HL-60 (cell line): ENCODE data around the gene DDIT3.

ENCODE experiments used
- DNase-seq, 2 experiments: peaks; one replicate each; pipeline ENCODE4 v3.0.0-alpha.2; 2010 to 2020; ENCODE audit warnings: low read depth in 1 of 2, low spot score in 1 of 2
- H3K27ac ChIP-seq: fragments of 250-450 bp; sonication (Bioruptor Pico); replicated peaks from 2 replicates; pipeline ENCODE4 v1.5.1; 2020; ENCODE audit warnings: mild to moderate bottlenecking, moderate library complexity
- H3K27me3 ChIP-seq: fragments of 250-450 bp; sonication (Bioruptor Pico); 2 replicates; pipeline ENCODE4 v1.5.1; 2021; ENCODE audit warnings: mild to moderate bottlenecking, moderate library complexity; ENCODE audit not compliant: insufficient read depth, poor library complexity, severe bottlenecking
- H3K4me3 ChIP-seq: replicated peaks from 2 replicates; pipeline ENCODE4 v1.5.1; 2011; ENCODE audit warnings: mild to moderate bottlenecking, control low read depth, low read length; ENCODE audit not compliant: insufficient read depth
- GABPA ChIP-seq: IDR thresholded peaks from 2 replicates; pipeline ENCODE4 v1.6.1; 2012; ENCODE audit warnings: low read depth
- POLR2AphosphoS5 ChIP-seq: IDR thresholded peaks from 2 replicates; pipeline ENCODE4 v1.6.1; 2012; ENCODE audit warnings: low read depth
- SPI1 ChIP-seq: IDR thresholded peaks from 2 replicates; pipeline ENCODE4 v1.6.1; 2012; ENCODE audit warnings: low read depth, mild to moderate bottlenecking, borderline replicate concordance
- TF ChIP-seq, protein P1 (sequence below): IDR thresholded peaks from 2 replicates; pipeline ENCODE4 v1.6.1; 2012; ENCODE audit warnings: low read depth; ENCODE audit not compliant: insufficient replicate concordance
- TF ChIP-seq, protein P2 (sequence below): IDR thresholded peaks from one replicate; pipeline ENCODE4 v1.5.1; 2011; ENCODE audit warnings: low read length, control low read depth, inconsistent platforms; ENCODE audit not compliant: insufficient read depth

The DDIT3 gene

GRCh38 chr12:57526477-57527126, 6.3 kb upstream of the DDIT3 start:
- Histone ChIP-seq H3K4me3 (no peak overlapping the region), H3K27me3 (no peaks in the 10 kb centered on the region), H3K27ac (no peak overlapping the region)
- TF ChIP-seq, protein P1, sequence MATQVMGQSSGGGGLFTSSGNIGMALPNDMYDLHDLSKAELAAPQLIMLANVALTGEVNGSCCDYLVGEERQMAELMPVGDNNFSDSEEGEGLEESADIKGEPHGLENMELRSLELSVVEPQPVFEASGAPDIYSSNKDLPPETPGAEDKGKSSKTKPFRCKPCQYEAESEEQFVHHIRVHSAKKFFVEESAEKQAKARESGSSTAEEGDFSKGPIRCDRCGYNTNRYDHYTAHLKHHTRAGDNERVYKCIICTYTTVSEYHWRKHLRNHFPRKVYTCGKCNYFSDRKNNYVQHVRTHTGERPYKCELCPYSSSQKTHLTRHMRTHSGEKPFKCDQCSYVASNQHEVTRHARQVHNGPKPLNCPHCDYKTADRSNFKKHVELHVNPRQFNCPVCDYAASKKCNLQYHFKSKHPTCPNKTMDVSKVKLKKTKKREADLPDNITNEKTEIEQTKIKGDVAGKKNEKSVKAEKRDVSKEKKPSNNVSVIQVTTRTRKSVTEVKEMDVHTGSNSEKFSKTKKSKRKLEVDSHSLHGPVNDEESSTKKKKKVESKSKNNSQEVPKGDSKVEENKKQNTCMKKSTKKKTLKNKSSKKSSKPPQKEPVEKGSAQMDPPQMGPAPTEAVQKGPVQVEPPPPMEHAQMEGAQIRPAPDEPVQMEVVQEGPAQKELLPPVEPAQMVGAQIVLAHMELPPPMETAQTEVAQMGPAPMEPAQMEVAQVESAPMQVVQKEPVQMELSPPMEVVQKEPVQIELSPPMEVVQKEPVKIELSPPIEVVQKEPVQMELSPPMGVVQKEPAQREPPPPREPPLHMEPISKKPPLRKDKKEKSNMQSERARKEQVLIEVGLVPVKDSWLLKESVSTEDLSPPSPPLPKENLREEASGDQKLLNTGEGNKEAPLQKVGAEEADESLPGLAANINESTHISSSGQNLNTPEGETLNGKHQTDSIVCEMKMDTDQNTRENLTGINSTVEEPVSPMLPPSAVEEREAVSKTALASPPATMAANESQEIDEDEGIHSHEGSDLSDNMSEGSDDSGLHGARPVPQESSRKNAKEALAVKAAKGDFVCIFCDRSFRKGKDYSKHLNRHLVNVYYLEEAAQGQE, result no peak
- TF ChIP-seq, protein P2, sequence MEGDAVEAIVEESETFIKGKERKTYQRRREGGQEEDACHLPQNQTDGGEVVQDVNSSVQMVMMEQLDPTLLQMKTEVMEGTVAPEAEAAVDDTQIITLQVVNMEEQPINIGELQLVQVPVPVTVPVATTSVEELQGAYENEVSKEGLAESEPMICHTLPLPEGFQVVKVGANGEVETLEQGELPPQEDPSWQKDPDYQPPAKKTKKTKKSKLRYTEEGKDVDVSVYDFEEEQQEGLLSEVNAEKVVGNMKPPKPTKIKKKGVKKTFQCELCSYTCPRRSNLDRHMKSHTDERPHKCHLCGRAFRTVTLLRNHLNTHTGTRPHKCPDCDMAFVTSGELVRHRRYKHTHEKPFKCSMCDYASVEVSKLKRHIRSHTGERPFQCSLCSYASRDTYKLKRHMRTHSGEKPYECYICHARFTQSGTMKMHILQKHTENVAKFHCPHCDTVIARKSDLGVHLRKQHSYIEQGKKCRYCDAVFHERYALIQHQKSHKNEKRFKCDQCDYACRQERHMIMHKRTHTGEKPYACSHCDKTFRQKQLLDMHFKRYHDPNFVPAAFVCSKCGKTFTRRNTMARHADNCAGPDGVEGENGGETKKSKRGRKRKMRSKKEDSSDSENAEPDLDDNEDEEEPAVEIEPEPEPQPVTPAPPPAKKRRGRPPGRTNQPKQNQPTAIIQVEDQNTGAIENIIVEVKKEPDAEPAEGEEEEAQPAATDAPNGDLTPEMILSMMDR, result no peak
- TF ChIP-seq SPI1 (no peak), POLR2AphosphoS5 (no peak), GABPA (no peak)
- no peak for DNase-seq

DNA sequence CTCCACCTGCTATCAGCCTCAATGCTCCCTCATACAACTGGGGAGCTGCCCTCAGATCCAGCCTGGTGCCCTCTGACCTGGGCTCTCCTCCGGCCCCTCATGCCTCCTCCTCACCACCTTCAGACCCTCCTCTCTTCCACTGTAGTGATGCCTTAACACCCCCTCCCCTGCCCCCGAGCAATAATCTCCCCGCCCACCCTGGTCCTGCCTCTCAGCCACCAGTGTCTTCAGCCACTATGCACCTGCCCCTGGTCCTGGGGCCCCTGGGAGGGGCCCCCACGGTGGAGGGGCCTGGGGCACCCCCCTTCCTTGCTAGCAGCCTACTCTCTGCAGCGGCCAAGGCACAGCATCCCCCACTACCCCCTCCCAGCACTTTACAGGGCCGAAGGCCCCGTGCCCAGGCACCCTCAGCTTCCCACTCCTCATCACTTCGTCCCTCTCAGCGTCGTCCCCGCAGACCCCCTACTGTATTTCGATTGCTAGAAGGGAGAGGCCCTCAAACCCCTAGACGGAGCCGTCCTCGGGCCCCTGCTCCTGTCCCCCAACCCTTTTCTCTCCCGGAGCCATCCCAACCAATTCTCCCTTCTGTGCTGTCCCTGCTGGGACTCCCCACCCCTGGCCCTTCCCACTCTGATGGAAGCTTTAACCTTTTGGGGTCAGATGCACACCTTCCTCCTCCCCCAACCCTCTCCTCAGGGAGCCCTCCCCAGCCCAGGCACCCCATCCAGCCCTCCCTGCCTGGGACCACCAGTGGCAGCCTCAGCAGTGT, 5.5 kb upstream of the DDIT3 start:
- TF ChIP-seq, protein P1, result no peak
- TF ChIP-seq GABPA, result no peak
- TF ChIP-seq, protein P2, result no peak
- no peak for TF ChIP-seq POLR2AphosphoS5
- no peak for TF ChIP-seq SPI1
- no peak for DNase-seq
- H3K27ac ChIP-seq, result no peak overlapping the region
- H3K4me3 ChIP-seq, result no peak overlapping the region
- H3K27me3 ChIP-seq, result no peaks in the 10 kb centered on the region

DNA sequence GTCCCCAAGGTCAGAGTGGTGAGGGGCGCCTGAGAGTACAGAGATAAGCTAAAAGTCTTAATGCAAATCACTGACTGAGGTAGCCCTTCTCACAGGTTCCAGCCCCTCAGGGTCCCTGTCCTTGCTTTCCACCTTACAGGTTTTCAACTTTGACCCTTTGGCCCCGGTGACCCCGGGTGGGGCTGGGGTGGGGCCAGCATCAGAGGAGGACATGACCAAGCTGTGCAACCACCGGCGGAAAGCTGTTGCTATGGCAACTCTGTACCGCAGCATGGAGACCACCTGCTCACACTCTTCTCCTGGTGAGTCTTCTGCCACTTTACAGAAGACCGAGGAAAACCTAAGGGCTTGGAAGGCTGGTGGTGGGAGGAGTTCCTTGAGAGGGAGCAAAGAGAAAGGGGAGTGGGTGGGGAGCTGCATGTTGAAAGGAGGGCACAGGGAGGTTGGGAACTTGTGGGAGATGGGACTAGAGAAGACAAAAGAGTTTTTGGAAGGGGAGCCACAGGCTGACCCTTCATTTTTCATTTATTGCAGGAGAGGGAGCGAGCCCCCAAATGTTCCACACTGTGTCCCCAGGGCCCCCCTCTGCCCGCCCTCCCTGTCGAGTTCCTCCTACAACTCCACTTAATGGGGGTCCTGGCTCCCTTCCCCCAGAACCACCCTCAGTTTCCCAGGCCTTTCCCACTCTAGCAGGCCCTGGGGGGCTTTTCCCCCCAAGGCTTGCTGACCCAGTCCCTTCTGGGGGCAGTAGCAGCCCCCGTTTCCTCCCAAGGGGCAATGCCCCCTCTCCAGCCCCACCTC, 4.7 kb upstream of the DDIT3 start:
- no peak overlapping the region for H3K4me3 ChIP-seq
- TF ChIP-seq, protein P1, result no peak
- TF ChIP-seq POLR2AphosphoS5 (no peak), GABPA (no peak), SPI1 (no peak)
- TF ChIP-seq, protein P2, result no peak
- no peaks in the 10 kb centered on the region for H3K27me3 ChIP-seq
- peak overlapping the region; percentile 99 for H3K27ac ChIP-seq
- no peak for DNase-seq
